ENCODE results near the gene GMPPB. TPM values are rescaled to one million over a fixed set of nuclear protein-coding genes. Genes with fewer than 3 reads are reported as not detected.

GMPPB gene
- 15.9 to 19.7 TPM (median 18.6 TPM) in 5 replicates for total RNA-seq (2022; extraction: Qiagen RNA extraction)

GRCh38 chr3:49723628-49724551, at the start of gene GMPPB:
Gene GMPPB, minus strand, starts transcription at chr3:49723951. Its CDS starts 225 bp downstream, at chr3:49723726.

GRCh38 chr3:49719214-49719884, 4.4 kb downstream of the GMPPB start, which contains the start of gene AMIGO3:
Gene AMIGO3, minus strand, starts transcription at chr3:49719684. Its CDS starts 219 bp downstream, at chr3:49719465.

GRCh38 chr3:49689046-49689907, 34.5 kb downstream of the GMPPB start, which contains the start of the genes MST1 and RNF123:
Gene MST1, minus strand, starts transcription at chr3:49689474. Its CDS starts 783 bp downstream, at chr3:49688691.
Gene RNF123, plus strand, starts transcription at chr3:49689557. Its CDS starts 1,609 bp downstream, at chr3:49691166.

GRCh38 chr3:49673715-49674496, 49.8 kb downstream of the GMPPB start, which contains the start of gene APEH:
Gene APEH, plus strand, starts transcription at chr3:49674351. Its CDS starts 51 bp downstream, at chr3:49674402.

Other genes with a start within 250 kb of the GMPPB start
- 0.11 to 0.33 TPM (median 0.14 TPM) in 5 replicates for gene BSN, start 169.5 kb downstream of the GMPPB start, total RNA-seq (2022; extraction: Qiagen RNA extraction)
- 63.9 to 67.7 TPM (median 64.9 TPM) in 5 replicates for gene APEH, start 49.6 kb downstream of the GMPPB start, total RNA-seq (2022; extraction: Qiagen RNA extraction)
- 0.97 to 2.6 TPM (median 1.9 TPM) in 5 replicates for gene MST1, start 34.5 kb downstream of the GMPPB start, total RNA-seq (2022; extraction: Qiagen RNA extraction)
- gene RNF123, start 34.4 kb downstream of the GMPPB start, total RNA-seq (2022; extraction: Qiagen RNA extraction), result 11.6 to 15.1 TPM (median 13.7 TPM) in 5 replicates
- gene AMIGO3, start 4.3 kb downstream of the GMPPB start, total RNA-seq (2022; extraction: Qiagen RNA extraction), result 0.12 to 1.2 TPM (median 0.69 TPM) in 5 replicates
- gene IP6K1, start 62.6 kb upstream of the GMPPB start, total RNA-seq (2022; extraction: Qiagen RNA extraction), result 21.0 to 23.4 TPM (median 23.3 TPM) in 5 replicates
- gene CDHR4, start 75.9 kb upstream of the GMPPB start, total RNA-seq (2022; extraction: Qiagen RNA extraction), result 0.15 to 0.30 TPM (median 0.26 TPM) in 5 replicates
- 1.7 to 2.8 TPM (median 2.4 TPM) in 5 replicates for gene INKA1, start 79.3 kb upstream of the GMPPB start, total RNA-seq (2022; extraction: Qiagen RNA extraction)
- 0.23 to 0.85 TPM (median 0.54 TPM) in 5 replicates for gene UBA7, start 90.0 kb upstream of the GMPPB start, total RNA-seq (2022; extraction: Qiagen RNA extraction)
- gene TRAIP, start 132.6 kb upstream of the GMPPB start, total RNA-seq (2022; extraction: Qiagen RNA extraction), result 10.8 to 14.1 TPM (median 13.6 TPM) in 5 replicates
- 0.18 to 0.35 TPM (median 0.24 TPM) in 5 replicates for gene CAMKV, start 146.0 kb upstream of the GMPPB start, total RNA-seq (2022; extraction: Qiagen RNA extraction)
- 6.2 to 7.5 TPM (median 7.5 TPM) in 5 replicates for gene MST1R, start 179.9 kb upstream of the GMPPB start, total RNA-seq (2022; extraction: Qiagen RNA extraction)
- gene MON1A, start 205.9 kb upstream of the GMPPB start, total RNA-seq (2022; extraction: Qiagen RNA extraction), result 6.3 to 9.9 TPM (median 8.1 TPM) in 5 replicates
- gene RBM6, start 216.2 kb upstream of the GMPPB start, total RNA-seq (2022; extraction: Qiagen RNA extraction), result 24.6 to 30.5 TPM (median 26.8 TPM) in 5 replicates

Data from A549 treated with Hydrocortisone at 1 μM for 4 hours (cell line).